Upper lobe of left lung (tissue), 6 donors: ENCODE results near the gene PSMG3. TPM values are rescaled to one million over a fixed set of nuclear protein-coding genes. Genes with fewer than 3 reads are reported as not detected.

Experiments
- ATAC-seq, 2 donors: fragments of 200-7000 bp; cut with Tn5 transposase; one replicate each; pipeline ENCODE4 v1.9.1; 2022; ENCODE audit warnings: mild to moderate bottlenecking in 2 of 2, moderate library complexity in 2 of 2; ENCODE audit not compliant: low FRiP score in 2 of 2
- DNase-seq, 2 donors: peaks; one replicate each; pipeline ENCODE4 v3.0.0-alpha.2; 2019 to 2020
- H3K27ac ChIP-seq, 4 donors: fragments of 200-600 bp; sonication (generic); one replicate each; pipeline ENCODE4 v1.5.1; 2016 to 2019
- H3K27me3 ChIP-seq, 4 donors: fragments of 200-600 bp; sonication (generic); one replicate each; pipeline ENCODE4 v1.5.1; 2017 to 2019
- H3K36me3 ChIP-seq, 4 donors: fragments of 200-600 bp; sonication (generic); one replicate each; pipeline ENCODE4 v1.5.1; 2016 to 2019
- H3K4me1 ChIP-seq, 4 donors: fragments of 200-600 bp; sonication (generic); one replicate each; pipeline ENCODE4 v1.5.1; 2018 to 2019
- H3K4me3 ChIP-seq, 4 donors: fragments of 200-600 bp; sonication (generic); one replicate each; pipeline ENCODE4 v1.5.1; 2017 to 2019; ENCODE audit warnings: mild to moderate bottlenecking in 2 of 4, moderate library complexity in 1 of 4
- H3K9me3 ChIP-seq, 4 donors: fragments of 200-600 bp; sonication (generic); one replicate each; pipeline ENCODE4 v1.5.1; 2018 to 2019
- CTCF ChIP-seq, 6 experiments: fragments of 450-650 bp in 4 of 6; fragments of 200-600 bp in 2 of 6; sonication (generic) in 2 of 6; IDR thresholded peaks; one replicate each; pipeline ENCODE4 v1.5.1; 2016 to 2019; ENCODE audit warnings: antibody characterized with exemption in 6 of 6
- EP300 ChIP-seq, 4 donors: sonication (generic); formaldehyde crosslinking; IDR thresholded peaks; one replicate each; pipeline ENCODE4 v1.5.1; 2017; ENCODE audit warnings: antibody characterized with exemption in 4 of 4, control low read depth in 2 of 4
- POLR2A ChIP-seq, 4 donors: fragments of 450-650 bp; IDR thresholded peaks; one replicate each; pipeline ENCODE4 v1.5.1; 2016 to 2017; ENCODE audit warnings: antibody characterized with exemption in 4 of 4, mild to moderate bottlenecking in 2 of 4
- POLR2AphosphoS5 ChIP-seq, 2 donors: sonication (generic); formaldehyde crosslinking; IDR thresholded peaks; one replicate each; pipeline ENCODE4 v1.5.1; 2017; ENCODE audit warnings: antibody characterized with exemption in 2 of 2
- WGBS, 2 donors: methylation state at CpG; one replicate each; pipeline ENCODE4 v1.1.5; 2017 to 2018; 5-methylcytosine and 5-hydroxymethylcytosine counted together
- total RNA-seq, 6 donors: library from RNA; depleted of rRNA in 4 of 6; stranded (reverse); fragments of >200 nt in 4 of 6; gene quantifications; one replicate each; pipeline versions ENCODE4 v1.1.0 to v1.2.1, GENCODE V29; 2016 to 2021
- donor health status: DM: no; HTN: no; CAD: no; lungs with moderate emphysema.
- donor health status: DM: no; HTN: yes; CAD: no; lungs with severe emphysema.

PSMG3 gene
- total RNA-seq, 6 donors from 2014 or later = 19.0 to 53.1 (median 21.6) TPM

GRCh38 chr7:1558181-1558811 is 11.5 kb downstream of the PSMG3 start:
- ATAC-seq = no peak
- no peak for TF ChIP-seq POLR2AphosphoS5 (IDR thresholded peaks at IDR 0.05)
- TF ChIP-seq POLR2A (IDR thresholded peaks at IDR 0.05) = no peak
- no peak for TF ChIP-seq EP300 (IDR thresholded peaks at IDR 0.05)
- peak in 3 of 6 experiments; percentile 6 to 29 (median 25) for TF ChIP-seq CTCF (IDR thresholded peaks at IDR 0.05)

GRCh38 chr7:1557771-1558170 is 12.1 kb downstream of the PSMG3 start:
- WGBS, 2 donors = 60 to 86% methylated on average over 1 to 7 of the region's 10 CpGs
- peak in 1 of 2 donors; percentile 76 for DNase-seq
- Histone ChIP-seq H3K4me3 (no peak overlapping the region), H3K27ac (no peak overlapping the region), H3K27me3 (no peaks in the 10 kb centered on the region), H3K4me1 (peaks cover 0 to 24% (median 13%) of the 10 kb centered on the region in 4 donors), H3K9me3 (no peaks in the 10 kb centered on the region), H3K36me3 (no peaks in the 10 kb centered on the region)
- TF ChIP-seq CTCF (IDR thresholded peaks at IDR 0.05) (no peak), POLR2A (IDR thresholded peaks at IDR 0.05) (no peak), EP300 (IDR thresholded peaks at IDR 0.05) (no peak), POLR2AphosphoS5 (IDR thresholded peaks at IDR 0.05) (no peak)
- ATAC-seq = no peak

More at GRCh38 chr7:1558181-1558811, 11.5 kb downstream of the PSMG3 start:
- peak in 1 of 2 donors; percentile 68 for DNase-seq
- Histone ChIP-seq H3K27me3 (no peaks in the 10 kb centered on the region), H3K4me3 (no peak overlapping the region), H3K27ac (peak overlapping the region in 1 of 4 donors; percentile 32), H3K4me1 (peaks cover 0 to 24% (median 13%) of the 10 kb centered on the region in 4 donors), H3K36me3 (no peaks in the 10 kb centered on the region), H3K9me3 (no peaks in the 10 kb centered on the region)
- 60 to 62% methylated on average over 2 to 4 of the region's 24 CpGs for WGBS, 2 donors

- H3K27me3 ChIP-seq = no peaks in the 10 kb centered on the region
- ATAC-seq = no peak
- no peak for TF ChIP-seq CTCF (IDR thresholded peaks at IDR 0.05)
- no peak for TF ChIP-seq POLR2A (IDR thresholded peaks at IDR 0.05)
- TF ChIP-seq POLR2AphosphoS5 (IDR thresholded peaks at IDR 0.05) = no peak
- no peak for TF ChIP-seq EP300 (IDR thresholded peaks at IDR 0.05)
- H3K4me3 ChIP-seq = no peak overlapping the region
- no peak for DNase-seq
- H3K4me1 ChIP-seq = peaks cover 0 to 24% (median 13%) of the 10 kb centered on the region in 4 donors
- no peaks in the 10 kb centered on the region for H3K36me3 ChIP-seq
- H3K27ac ChIP-seq = no peak overlapping the region
- no peaks in the 10 kb centered on the region for H3K9me3 ChIP-seq
- 96 to 97% methylated on average over 7 of the region's 7 CpGs for WGBS, 2 donors
These were observed 12.8 kb downstream of the PSMG3 start for GRCh38 chr7:1557006-1557405.

- no peaks in the 10 kb centered on the region for H3K27me3 ChIP-seq
- peaks cover 0 to 24% (median 13%) of the 10 kb centered on the region in 4 donors for H3K4me1 ChIP-seq
- no peaks in the 10 kb centered on the region for H3K36me3 ChIP-seq
- no peaks in the 10 kb centered on the region for H3K9me3 ChIP-seq
- ATAC-seq = peak; percentile 51 to 84
- H3K4me3 ChIP-seq = peak within 1 kb of the TSS in 2 of 4 donors; percentile 23 to 30
- 39 to 53% methylated on average over 8 to 15 of the region's 23 CpGs for WGBS, 2 donors
- TF ChIP-seq EP300 (IDR thresholded peaks at IDR 0.05) (no peak), POLR2A (IDR thresholded peaks at IDR 0.05) (peak in 2 of 4 donors; percentile 27 to 44), CTCF (IDR thresholded peaks at IDR 0.05) (peak; percentile 23 to 86 (median 67)), POLR2AphosphoS5 (IDR thresholded peaks at IDR 0.05) (peak in 1 of 2 donors; percentile 34)
- peak within 1 kb of the TSS; percentile 41 to 65 (median 50) for H3K27ac ChIP-seq
- peak; percentile 88 to 91 for DNase-seq
These were observed 13.9 kb downstream of the PSMG3 start, which contains the start of gene TMEM184A for GRCh38 chr7:1555813-1556543. TMEM184A (minus strand) TSS chr7:1556205; CDS start chr7:1555484, 721 bp downstream.
